SK-N-SH (cell line): ENCODE measurements around the gene C4BPB. TPM values are rescaled to one million over a fixed set of nuclear protein-coding genes. Genes with fewer than 3 reads are reported as not detected.

Source experiments
- CTCF ChIA-PET: fragments of 300-600, 350-600 bp; formaldehyde crosslinking; extraction: SDS; loops from one replicate; lab custom pipeline; 2021; lab: Yijun Ruan, JAX
- POLR2A ChIA-PET: fragments of 350-600 bp; sonication (Branson Sonifier 250); formaldehyde crosslinking; extraction: SDS; loops from one replicate; lab custom pipeline; 2020; ENCODE audit warnings: antibody characterized with exemption, inconsistent platforms; lab: Yijun Ruan, JAX
- DNase-seq: peaks from one replicate; pipeline ENCODE4 v3.0.0; 2012
- H2AFZ ChIP-seq: fragments of 200-600 bp; sonication (generic); 2 replicates; pipeline ENCODE4 v1.8.1; 2016; ENCODE audit warnings: antibody characterized with exemption, mild to moderate bottlenecking, low read depth
- H3F3A ChIP-seq: fragments of 200-600 bp; sonication (generic); replicated peaks from 2 replicates; pipeline ENCODE3; 2016; ENCODE audit warnings: antibody characterized with exemption, mild to moderate bottlenecking; ENCODE audit not compliant: insufficient read depth
- H3K27ac ChIP-seq, 2 experiments: fragments of 200-500 bp in 1 of 2; fragments of 200-600 bp in 1 of 2; sonication (Bioruptor generic) in 1 of 2; sonication (generic), shearing (Covaris generic) in 1 of 2; 2 replicates each; pipeline versions ENCODE4 v1.5.1 to v1.6.1; 2014 to 2016; ENCODE audit warnings: low read depth in 2 of 2, inconsistent platforms in 1 of 2, low read length in 1 of 2, mild to moderate bottlenecking in 1 of 2, mixed read lengths in 1 of 2
- H3K27me3 ChIP-seq: fragments of 200-600 bp; sonication (generic), shearing (Covaris generic); 2 replicates; pipeline ENCODE4 v1.6.1; 2016; ENCODE audit warnings: mixed run types; ENCODE audit not compliant: insufficient read depth
- H3K36me3 ChIP-seq, 2 experiments: fragments of 200-500 bp in 1 of 2; fragments of 200-600 bp in 1 of 2; sonication (Bioruptor generic) in 1 of 2; sonication (generic) in 1 of 2; replicated peaks in 1 of 2; 2 replicates each; pipeline versions ENCODE3 to v1.5.1; 2014 to 2016; ENCODE audit warnings: low read length in 1 of 2, mild to moderate bottlenecking in 1 of 2; ENCODE audit not compliant: insufficient read depth in 2 of 2, control insufficient read depth in 1 of 2
- H3K4me1 ChIP-seq, 2 experiments: fragments of 200-500 bp in 1 of 2; fragments of 200-600 bp in 1 of 2; sonication (Bioruptor generic) in 1 of 2; sonication (generic), shearing (Covaris generic) in 1 of 2; 2 replicates each; pipeline versions ENCODE4 v1.5.1 to v1.6.1; 2014 to 2016; ENCODE audit warnings: low read depth in 1 of 2, low read length in 1 of 2, mixed run types in 1 of 2; ENCODE audit not compliant: insufficient read depth in 2 of 2, control insufficient read depth in 1 of 2
- H3K4me2 ChIP-seq: fragments of 200-600 bp; sonication (generic), shearing (Covaris generic); 2 replicates; pipeline ENCODE4 v1.6.1; 2017; ENCODE audit warnings: mixed run types
- H3K4me3 ChIP-seq, 2 experiments: fragments of 200-500 bp in 1 of 2; fragments of 200-600 bp in 1 of 2; sonication (Bioruptor generic) in 1 of 2; sonication (generic), shearing (Covaris generic) in 1 of 2; 2 replicates each; pipeline versions ENCODE4 v1.5.1 to v1.8.1; 2014 to 2016; ENCODE audit warnings: low read depth in 2 of 2, inconsistent platforms in 1 of 2, low read length in 1 of 2, mild to moderate bottlenecking in 1 of 2, mixed read lengths in 1 of 2, moderate library complexity in 1 of 2
- H3K79me2 ChIP-seq: fragments of 200-600 bp; sonication (generic); 2 replicates; pipeline ENCODE4 v1.8.1; 2017; ENCODE audit warnings: mild to moderate bottlenecking; ENCODE audit not compliant: insufficient read depth
- H3K9ac ChIP-seq: fragments of 200-600 bp; sonication (generic); 2 replicates; pipeline ENCODE4 v1.6.1; 2017; ENCODE audit warnings: mixed run types
- H3K9me2 ChIP-seq: fragments of 200-600 bp; sonication (generic); 2 replicates; pipeline ENCODE4 v1.6.1; 2017; ENCODE audit warnings: mixed run types
- H3K9me3 ChIP-seq: fragments of 200-600 bp; sonication (generic); 2 replicates; pipeline ENCODE4 v1.6.1; 2017; ENCODE audit warnings: mixed run types, mild to moderate bottlenecking, moderate library complexity
- H4K20me1 ChIP-seq: fragments of 200-600 bp; sonication (generic); 2 replicates; pipeline ENCODE4 v1.6.1; 2017; ENCODE audit warnings: mild to moderate bottlenecking, mixed run types; ENCODE audit not compliant: insufficient read depth
- CHD2 ChIP-seq: fragments of 150-350 bp; IDR thresholded peaks from 2 replicates; pipeline ENCODE4 v1.6.1; 2018; ENCODE audit warnings: low read length; ENCODE audit not compliant: partially characterized antibody
- ELF1 ChIP-seq: IDR thresholded peaks from 2 replicates; pipeline ENCODE4 v1.4.0; 2012
- EZH2phosphoT487 ChIP-seq: fragments of 200-600 bp; sonication (generic); IDR thresholded peaks from 2 replicates; pipeline ENCODE4 v1.6.1; 2017; ENCODE audit warnings: low read depth, mixed run types, mild to moderate bottlenecking, antibody characterized with exemption, moderate library complexity, borderline replicate concordance
- FOSL2 ChIP-seq: IDR thresholded peaks from 2 replicates; pipeline ENCODE4 v1.4.0; 2012; ENCODE audit warnings: low read depth, mild to moderate bottlenecking, moderate library complexity, borderline replicate concordance
- FOXM1 ChIP-seq: IDR thresholded peaks from 2 replicates; pipeline ENCODE4 v1.4.0; 2012; ENCODE audit warnings: low read depth, mild to moderate bottlenecking
- GABPA ChIP-seq: IDR thresholded peaks from 2 replicates; pipeline ENCODE4 v1.4.0; 2012; ENCODE audit warnings: low read depth, mild to moderate bottlenecking
- GATA2 ChIP-seq: sonication (generic); formaldehyde crosslinking; IDR thresholded peaks from 2 replicates; pipeline ENCODE4 v1.5.0; 2020; ENCODE audit warnings: mild to moderate bottlenecking, missing genetic modification reagents
- MEF2A ChIP-seq: IDR thresholded peaks from 2 replicates; pipeline ENCODE4 v1.4.0; 2012; ENCODE audit warnings: low read depth, borderline replicate concordance
- MXI1 ChIP-seq: IDR thresholded peaks from 2 replicates; pipeline ENCODE4 v1.6.1; 2012; ENCODE audit warnings: mild to moderate bottlenecking, low read depth, low read length, improper control_type of control experiment
- NFIC ChIP-seq: IDR thresholded peaks from 2 replicates; pipeline ENCODE4 v1.4.0; 2012; ENCODE audit warnings: borderline replicate concordance
- POLR2AphosphoS5 ChIP-seq: IDR thresholded peaks from 2 replicates; pipeline ENCODE4 v1.6.1; 2012; ENCODE audit warnings: low read depth, low read length
- RCOR1 ChIP-seq: fragments of 150-350 bp; IDR thresholded peaks from 2 replicates; pipeline ENCODE4 v1.6.1; 2017; ENCODE audit warnings: antibody characterized with exemption, low read length
- RFX5 ChIP-seq: IDR thresholded peaks from 2 replicates; pipeline ENCODE4 v1.6.1; 2012; ENCODE audit warnings: mild to moderate bottlenecking, improper control_type of control experiment, low read length
- RXRA ChIP-seq: IDR thresholded peaks from 2 replicates; pipeline ENCODE4 v1.4.0; 2012; ENCODE audit warnings: low read depth, mild to moderate bottlenecking, borderline replicate concordance
- SMC3 ChIP-seq: IDR thresholded peaks from 2 replicates; pipeline ENCODE4 v1.6.1; 2012; ENCODE audit warnings: low read depth, low read length, improper control_type of control experiment
- TAF1 ChIP-seq: IDR thresholded peaks from 2 replicates; pipeline ENCODE4 v1.6.1; 2012; ENCODE audit warnings: low read depth, mild to moderate bottlenecking, low read length, moderate library complexity, borderline replicate concordance
- WGBS: methylation state at CpG from one replicate; pipeline ENCODE4 v1.1.6; 2017; ENCODE audit warnings: low lambda C conversion rate; 5-methylcytosine and 5-hydroxymethylcytosine counted together
- polyA plus RNA-seq, 3 experiments: library from polyadenylated mRNA; depleted of rRNA; stranded (reverse); fragments of >200 nt; gene quantifications; 2 replicates each; pipeline ENCODE4 v1.2.3, GENCODE V29; 2012
- TF ChIP-seq, protein P1 (sequence below): IDR thresholded peaks from 2 replicates; pipeline ENCODE4 v1.6.1; 2012; ENCODE audit warnings: mild to moderate bottlenecking, low read depth, low read length, moderate library complexity
- TF ChIP-seq, protein P2 (sequence below): fragments of 150-350 bp; IDR thresholded peaks from 2 replicates; pipeline ENCODE4 v1.6.1; 2016; ENCODE audit warnings: mild to moderate bottlenecking, low read depth, low read length

C4BPB gene
- polyA plus RNA-seq, 1 of the 3 experiments (the other 2 are of a cell fraction) = not detected

DNA sequence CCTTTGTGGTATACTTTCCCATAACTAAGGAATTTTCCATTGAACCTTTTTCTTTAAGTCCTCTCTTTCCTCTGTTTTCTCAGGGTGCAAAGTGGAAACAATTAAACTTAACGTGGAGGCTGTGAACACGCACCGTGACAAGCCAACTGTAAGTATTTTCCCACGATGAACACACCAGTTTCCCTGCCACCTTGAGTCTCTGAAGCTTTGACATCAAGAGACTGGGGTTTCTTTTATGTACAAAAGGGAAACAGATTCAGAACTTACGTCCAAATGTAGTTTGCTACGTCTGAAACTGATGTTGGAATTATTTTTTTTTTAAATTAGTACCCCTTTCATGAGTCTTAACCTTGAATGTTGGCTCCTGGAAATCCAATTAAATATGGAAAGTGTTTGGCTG lies 17.2 kb upstream of the C4BPB start:
- Histone ChIP-seq H3K4me3 (no peak overlapping the region), H3K9me2 (no peaks in the 10 kb centered on the region), H3F3A (no peaks in the 10 kb centered on the region), H3K36me3 (peaks cover 10 to 23% of the 10 kb centered on the region in 2 experiments), H3K4me1 (no peaks in the 10 kb centered on the region), H3K27ac (no peak overlapping the region), H3K9ac (no peak overlapping the region), H2AFZ (no peak overlapping the region), H3K27me3 (no peaks in the 10 kb centered on the region), H3K9me3 (no peaks in the 10 kb centered on the region), H3K4me2 (no peak overlapping the region), H3K79me2 (no peaks in the 10 kb centered on the region), H4K20me1 (no peaks in the 10 kb centered on the region)
- WGBS = 94% methylated on average over 6 of the region's 6 CpGs
- no peak for DNase-seq
- TF ChIP-seq NFIC (no peak), CHD2 (no peak), RXRA (no peak), GABPA (no peak), POLR2AphosphoS5 (no peak), RFX5 (no peak), ELF1 (no peak), FOXM1 (no peak), FOSL2 (no peak), TAF1 (no peak), MEF2A (no peak)
- TF ChIP-seq, protein P1, sequence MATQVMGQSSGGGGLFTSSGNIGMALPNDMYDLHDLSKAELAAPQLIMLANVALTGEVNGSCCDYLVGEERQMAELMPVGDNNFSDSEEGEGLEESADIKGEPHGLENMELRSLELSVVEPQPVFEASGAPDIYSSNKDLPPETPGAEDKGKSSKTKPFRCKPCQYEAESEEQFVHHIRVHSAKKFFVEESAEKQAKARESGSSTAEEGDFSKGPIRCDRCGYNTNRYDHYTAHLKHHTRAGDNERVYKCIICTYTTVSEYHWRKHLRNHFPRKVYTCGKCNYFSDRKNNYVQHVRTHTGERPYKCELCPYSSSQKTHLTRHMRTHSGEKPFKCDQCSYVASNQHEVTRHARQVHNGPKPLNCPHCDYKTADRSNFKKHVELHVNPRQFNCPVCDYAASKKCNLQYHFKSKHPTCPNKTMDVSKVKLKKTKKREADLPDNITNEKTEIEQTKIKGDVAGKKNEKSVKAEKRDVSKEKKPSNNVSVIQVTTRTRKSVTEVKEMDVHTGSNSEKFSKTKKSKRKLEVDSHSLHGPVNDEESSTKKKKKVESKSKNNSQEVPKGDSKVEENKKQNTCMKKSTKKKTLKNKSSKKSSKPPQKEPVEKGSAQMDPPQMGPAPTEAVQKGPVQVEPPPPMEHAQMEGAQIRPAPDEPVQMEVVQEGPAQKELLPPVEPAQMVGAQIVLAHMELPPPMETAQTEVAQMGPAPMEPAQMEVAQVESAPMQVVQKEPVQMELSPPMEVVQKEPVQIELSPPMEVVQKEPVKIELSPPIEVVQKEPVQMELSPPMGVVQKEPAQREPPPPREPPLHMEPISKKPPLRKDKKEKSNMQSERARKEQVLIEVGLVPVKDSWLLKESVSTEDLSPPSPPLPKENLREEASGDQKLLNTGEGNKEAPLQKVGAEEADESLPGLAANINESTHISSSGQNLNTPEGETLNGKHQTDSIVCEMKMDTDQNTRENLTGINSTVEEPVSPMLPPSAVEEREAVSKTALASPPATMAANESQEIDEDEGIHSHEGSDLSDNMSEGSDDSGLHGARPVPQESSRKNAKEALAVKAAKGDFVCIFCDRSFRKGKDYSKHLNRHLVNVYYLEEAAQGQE = no peak
- TF ChIP-seq, protein P2, sequence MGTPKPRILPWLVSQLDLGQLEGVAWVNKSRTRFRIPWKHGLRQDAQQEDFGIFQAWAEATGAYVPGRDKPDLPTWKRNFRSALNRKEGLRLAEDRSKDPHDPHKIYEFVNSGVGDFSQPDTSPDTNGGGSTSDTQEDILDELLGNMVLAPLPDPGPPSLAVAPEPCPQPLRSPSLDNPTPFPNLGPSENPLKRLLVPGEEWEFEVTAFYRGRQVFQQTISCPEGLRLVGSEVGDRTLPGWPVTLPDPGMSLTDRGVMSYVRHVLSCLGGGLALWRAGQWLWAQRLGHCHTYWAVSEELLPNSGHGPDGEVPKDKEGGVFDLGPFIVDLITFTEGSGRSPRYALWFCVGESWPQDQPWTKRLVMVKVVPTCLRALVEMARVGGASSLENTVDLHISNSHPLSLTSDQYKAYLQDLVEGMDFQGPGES = no peak
- ChIA-PET CTCF (interaction anchor here (0.9 to 1.5 kb wide), 4 partner anchors 11 to 67 kb away, joined by 3 to 5 read pairs (median 3); no protein-coding TSS in a partner anchor), POLR2A (interaction anchor here (1.2 kb wide), 1 partner anchor 19 kb away, joined by 5 read pairs; the partner anchor contains the start of gene PFKFB2)

DNA sequence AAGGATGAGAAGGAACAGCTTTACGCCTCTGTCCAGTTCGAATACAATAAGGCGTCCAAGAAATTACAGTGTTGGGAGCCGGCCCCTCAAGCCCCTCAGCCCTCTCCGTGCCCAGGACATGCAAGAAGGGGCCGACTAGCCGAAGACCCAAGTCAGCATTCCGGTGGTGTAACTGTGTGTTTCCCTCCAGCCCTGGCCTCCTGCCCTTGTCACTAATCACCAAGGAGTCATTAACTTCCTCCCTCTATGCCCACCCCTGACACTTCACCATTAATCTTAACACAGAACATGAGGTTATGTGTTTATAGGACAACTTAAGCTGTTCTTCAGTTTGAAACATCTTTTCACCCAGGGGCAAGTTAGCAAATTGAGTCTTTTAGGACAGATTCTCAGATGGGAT lies 16.4 kb upstream of the C4BPB start:
- DNase-seq = no peak
- H3K36me3 ChIP-seq = peaks cover 10 to 22% of the 10 kb centered on the region in 2 experiments
- no peaks in the 10 kb centered on the region for H4K20me1 ChIP-seq
- ChIA-PET CTCF (interaction anchor here (1.1 to 1.4 kb wide), 2 partner anchors 12 to 16 kb away, joined by 3 to 5 read pairs; no protein-coding TSS in a partner anchor), POLR2A (no interaction called here)
- H3F3A ChIP-seq = no peaks in the 10 kb centered on the region
- no peaks in the 10 kb centered on the region for H3K9me3 ChIP-seq
- H3K27me3 ChIP-seq = no peaks in the 10 kb centered on the region
- H3K4me2 ChIP-seq = no peak overlapping the region
- WGBS = 92% methylated on average over 8 of the region's 8 CpGs
- no peaks in the 10 kb centered on the region; a peak in 1 of 4 replicates for H3K4me1 ChIP-seq
- H3K9me2 ChIP-seq = no peaks in the 10 kb centered on the region
- H3K79me2 ChIP-seq = no peaks in the 10 kb centered on the region
- H3K9ac ChIP-seq = no peak overlapping the region
- no peak overlapping the region for H2AFZ ChIP-seq
- no peak for TF ChIP-seq EZH2phosphoT487
- TF ChIP-seq RCOR1 = no peak
- no peak for TF ChIP-seq MXI1
- no peak for TF ChIP-seq CHD2
- TF ChIP-seq GATA2 (CRISPR knock-in tag) = no peak
- TF ChIP-seq FOSL2 = no peak
- TF ChIP-seq SMC3 = no peak
- no peak overlapping the region for H3K4me3 ChIP-seq
- H3K27ac ChIP-seq = no peak overlapping the region
